Liver (tissue), 9 donors: ENCODE results near the gene RPS6KA2. TPM values are rescaled to one million over a fixed set of nuclear protein-coding genes. Genes with fewer than 3 reads are reported as not detected.

Experiments
- DNase-seq: peaks from one replicate; pipeline ENCODE4 v3.0.0-alpha.2; 2017; ENCODE audit warnings: low spot score
- H3K27ac ChIP-seq, 2 donors: one replicate each; pipeline ENCODE4 v1.7.0; 2013; ENCODE audit warnings: inconsistent platforms in 2 of 2, low read length in 2 of 2, control low read depth in 1 of 2, low read depth in 1 of 2, mild to moderate bottlenecking in 1 of 2
- H3K27me3 ChIP-seq, 4 donors: one replicate each; pipeline versions ENCODE4 v1.6.1 to v1.7.0; 2013; ENCODE audit warnings: low read length in 3 of 4, inconsistent platforms in 1 of 4, mild to moderate bottlenecking in 1 of 4, moderate library complexity in 1 of 4; ENCODE audit not compliant: control insufficient read depth in 4 of 4, insufficient read depth in 4 of 4
- H3K36me3 ChIP-seq, 4 donors: one replicate each; pipeline versions ENCODE4 v1.6.1 to v1.7.0; 2013; ENCODE audit warnings: low read length in 3 of 4, mild to moderate bottlenecking in 3 of 4, low read depth in 1 of 4, moderate library complexity in 1 of 4; ENCODE audit not compliant: control insufficient read depth in 4 of 4, insufficient read depth in 3 of 4
- H3K4me1 ChIP-seq, 4 donors: one replicate each; pipeline versions ENCODE4 v1.6.1 to v1.7.0; 2013; ENCODE audit warnings: low read length in 3 of 4, mild to moderate bottlenecking in 3 of 4, moderate library complexity in 1 of 4; ENCODE audit not compliant: control insufficient read depth in 4 of 4, insufficient read depth in 4 of 4
- H3K4me3 ChIP-seq, 3 donors: one replicate each; pipeline versions ENCODE4 v1.6.1 to v1.7.0; 2013; ENCODE audit warnings: low read length in 3 of 3, control low read depth in 1 of 3, low read depth in 1 of 3, mild to moderate bottlenecking in 1 of 3
- H3K9ac ChIP-seq, 2 donors: one replicate each; pipeline ENCODE4 v1.7.0; 2013; ENCODE audit warnings: low read length in 2 of 2, mild to moderate bottlenecking in 2 of 2, moderate library complexity in 2 of 2, control low read depth in 1 of 2, low read depth in 1 of 2
- H3K9me3 ChIP-seq, 4 donors: one replicate each; pipeline versions ENCODE4 v1.6.1 to v1.7.0; 2013; ENCODE audit warnings: low read length in 3 of 4; ENCODE audit not compliant: control insufficient read depth in 4 of 4
- EGR1 ChIP-seq, 2 donors: IDR thresholded peaks; 2 replicates each; pipeline ENCODE4 v1.6.1; 2016 to 2018; ENCODE audit warnings: antibody characterized with exemption in 2 of 2, low read depth in 2 of 2
- FOXA1 ChIP-seq: IDR thresholded peaks from 2 replicates; pipeline ENCODE4 v1.6.1; 2016; ENCODE audit warnings: antibody characterized with exemption
- GABPA ChIP-seq, 2 donors: IDR thresholded peaks in 1 of 2; conservative IDR thresholded peaks in 1 of 2; 2 replicates each; pipeline ENCODE4 v1.6.1; 2016; ENCODE audit warnings: antibody characterized with exemption in 2 of 2, mild to moderate bottlenecking in 1 of 2, moderate library complexity in 1 of 2
- HNF4A ChIP-seq, 2 donors: conservative IDR thresholded peaks; 2 replicates each; pipeline ENCODE4 v1.6.1; 2016; ENCODE audit warnings: antibody characterized with exemption in 2 of 2, mild to moderate bottlenecking in 2 of 2
- RXRA ChIP-seq, 2 donors: IDR thresholded peaks; 2 replicates each; pipeline ENCODE4 v1.6.1; 2017 to 2018; ENCODE audit warnings: antibody characterized with exemption in 2 of 2, mild to moderate bottlenecking in 1 of 2
- SP1 ChIP-seq: IDR thresholded peaks from 2 replicates; pipeline ENCODE4 v1.6.1; 2018; ENCODE audit warnings: antibody characterized with exemption, mild to moderate bottlenecking
- TAF1 ChIP-seq: conservative IDR thresholded peaks from 2 replicates; pipeline ENCODE4 v1.6.1; 2016; ENCODE audit warnings: antibody characterized with exemption, mild to moderate bottlenecking
- YY1 ChIP-seq: IDR thresholded peaks from 2 replicates; pipeline ENCODE4 v1.6.1; 2016; ENCODE audit warnings: antibody characterized with exemption, mild to moderate bottlenecking
- WGBS: extraction: QIAGEN DNeasy Blood & Tissue Kit; methylation state at CpG from one replicate; pipeline ENCODE4 v1.1.7; 2013; 5-methylcytosine and 5-hydroxymethylcytosine counted together
- polyA plus RNA-seq, 2 donors: library from polyadenylated mRNA; stranded (reverse) in 1 of 2; unstranded in 1 of 2; fragments of 200-250 nt in 1 of 2; fragments of >200 nt in 1 of 2; fragmentation: Nextera tagmentation in 1 of 2; extraction: Ambion mirVana in 1 of 2; gene quantifications; one replicate each; pipeline versions ENCODE4 v1.2.1 to v1.2.3, GENCODE V29; 2013 to 2015
- total RNA-seq, 2 donors: library from RNA; depleted of rRNA; stranded (reverse); fragments of >200 nt; gene quantifications; one replicate each; pipeline ENCODE4 v1.2.3, GENCODE V29; 2014
- TF ChIP-seq, protein P1 (sequence below): IDR thresholded peaks from 2 replicates; pipeline ENCODE4 v1.6.1; 2016; ENCODE audit warnings: antibody characterized with exemption
- TF ChIP-seq, protein P2 (sequence below): IDR thresholded peaks from 2 replicates; pipeline ENCODE4 v1.6.1; 2016; ENCODE audit warnings: antibody characterized with exemption
- TF ChIP-seq, protein P3 (sequence below): IDR thresholded peaks from 2 replicates; pipeline ENCODE4 v1.6.1; 2016; ENCODE audit warnings: antibody characterized with exemption
- donor health status: healthy.
- donor health status: healthy.
- donor health status: healthy.
- donor health status: healthy.
- donor health status: healthy.

The RPS6KA2 gene
- total and polyA plus RNA-seq, 4 donors = 2.5 to 9.0 (median 5.0) TPM

DNA sequence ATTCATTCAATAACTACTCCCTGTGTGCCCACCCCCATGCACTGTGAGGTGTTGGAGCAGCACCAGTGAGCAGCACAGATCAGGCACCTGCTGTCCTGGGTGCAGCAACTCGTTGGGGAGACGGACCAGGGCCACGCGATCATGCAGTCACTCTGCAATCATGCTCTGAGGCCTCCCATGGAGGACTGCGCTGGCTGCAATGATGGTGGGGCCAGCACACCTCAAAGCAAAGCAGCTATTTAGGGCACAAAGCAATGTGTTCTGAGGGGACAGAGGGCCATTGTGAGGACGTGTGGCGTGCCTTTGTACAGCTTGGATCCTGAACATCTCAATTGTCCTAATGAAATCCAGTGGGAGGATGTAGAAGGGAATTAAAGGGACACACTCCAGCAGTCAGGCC is 203.3 kb downstream of the RPS6KA2 start:
- WGBS = 96% methylated on average over 7 of the region's 7 CpGs
- Histone ChIP-seq H3K9ac (no peak overlapping the region), H3K27me3 (no peaks in the 10 kb centered on the region), H3K27ac (no peak overlapping the region), H3K4me3 (no peak overlapping the region), H3K36me3 (peaks cover 0 to 8% (median 0%) of the 10 kb centered on the region in 4 donors), H3K9me3 (no peaks in the 10 kb centered on the region), H3K4me1 (peaks cover 0 to 10% (median 2%) of the 10 kb centered on the region in 4 donors)
- DNase-seq = no peak
- TF ChIP-seq FOXA1 = no peak

DNA sequence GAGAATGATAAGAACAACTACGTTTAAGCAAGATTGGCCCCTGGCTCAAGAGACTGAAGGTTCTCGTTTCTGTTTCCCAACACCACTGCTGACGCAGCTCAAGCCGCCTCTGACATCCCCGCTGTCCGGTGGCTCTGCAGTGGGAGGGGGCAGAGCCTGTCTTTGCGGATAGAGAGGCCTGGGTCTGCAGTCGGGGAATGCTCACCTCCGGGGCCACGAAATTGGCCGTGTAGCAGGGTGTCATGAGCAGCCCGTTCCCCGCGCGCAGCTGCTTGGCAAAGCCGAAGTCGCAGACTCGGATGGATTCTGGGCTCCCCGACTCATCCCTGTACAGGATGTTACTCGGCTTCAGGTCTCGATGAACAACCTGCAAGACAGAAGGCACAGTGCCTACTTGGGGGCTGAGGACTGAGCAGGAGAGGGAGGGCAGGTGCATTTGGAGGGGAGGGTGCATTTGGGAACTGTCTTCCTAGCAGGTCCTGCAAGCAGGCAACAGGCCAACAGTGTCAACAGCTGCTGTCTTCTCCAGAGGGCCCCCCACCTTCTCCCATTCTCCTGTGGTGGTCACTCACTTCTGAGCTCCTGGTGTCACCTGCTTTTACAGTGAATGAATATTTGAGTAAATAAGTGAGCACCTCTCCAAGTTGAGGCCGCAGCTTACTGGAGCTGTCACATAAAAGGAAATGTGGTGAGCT is 203.9 kb downstream of the RPS6KA2 start:
- Histone ChIP-seq H3K4me3 (no peak overlapping the region), H3K27ac (no peak overlapping the region), H3K4me1 (peaks cover 0 to 12% (median 2%) of the 10 kb centered on the region in 4 donors), H3K9ac (no peak overlapping the region), H3K27me3 (no peaks in the 10 kb centered on the region), H3K9me3 (no peaks in the 10 kb centered on the region), H3K36me3 (peaks cover 0 to 8% (median 0%) of the 10 kb centered on the region in 4 donors)
- DNase-seq = no peak
- 98% methylated on average over 22 of the region's 22 CpGs for WGBS
- TF ChIP-seq GABPA (IDR thresholded peaks at IDR 0.05 in 1 of 2, conservative IDR thresholded peaks at IDR 0.05 in 1 of 2) = no peak

DNA sequence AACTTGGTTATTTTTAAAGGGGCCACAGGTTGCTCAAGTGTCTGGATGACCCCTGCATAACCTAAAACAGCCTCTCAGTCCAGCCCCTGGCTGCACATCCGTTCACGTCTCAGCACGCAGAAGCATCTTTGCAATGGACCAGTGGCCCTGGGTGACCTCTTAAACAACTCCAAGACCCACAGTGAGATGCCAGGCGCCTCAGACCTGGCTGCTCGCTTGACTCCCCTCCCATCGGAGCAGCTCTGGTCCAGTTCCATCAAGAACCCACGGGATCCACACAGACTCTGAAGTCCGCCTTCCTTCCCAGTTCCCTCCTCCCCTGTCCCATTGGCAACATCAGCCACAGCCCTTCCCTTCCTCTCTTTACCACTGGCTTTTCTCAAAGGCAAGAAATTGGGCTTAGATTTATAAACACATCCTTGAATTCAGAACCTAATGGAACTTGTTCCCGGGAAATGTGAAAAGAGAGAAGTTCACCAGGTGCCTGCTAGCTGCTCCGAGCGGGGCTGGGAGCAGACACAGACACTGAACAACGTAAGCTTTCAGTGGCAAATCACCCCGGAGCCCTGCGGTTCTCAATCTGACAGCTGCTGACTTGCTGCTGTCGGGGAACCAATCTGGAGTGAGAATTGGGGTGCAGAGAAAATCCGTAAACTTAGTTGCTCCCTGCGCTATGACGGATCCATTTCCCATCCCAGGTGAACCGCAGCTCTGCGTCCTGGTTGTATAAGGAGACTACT is 204.7 kb downstream of the RPS6KA2 start:
- no peak for DNase-seq
- Histone ChIP-seq H3K4me1 (peaks cover 0 to 12% (median 2%) of the 10 kb centered on the region in 4 donors), H3K4me3 (no peak overlapping the region), H3K27me3 (no peaks in the 10 kb centered on the region), H3K9me3 (no peaks in the 10 kb centered on the region), H3K36me3 (peaks cover 0 to 8% (median 0%) of the 10 kb centered on the region in 4 donors), H3K27ac (no peak overlapping the region), H3K9ac (no peak overlapping the region)
- WGBS = 97% methylated on average over 20 of the region's 20 CpGs
- TF ChIP-seq, protein P1, sequence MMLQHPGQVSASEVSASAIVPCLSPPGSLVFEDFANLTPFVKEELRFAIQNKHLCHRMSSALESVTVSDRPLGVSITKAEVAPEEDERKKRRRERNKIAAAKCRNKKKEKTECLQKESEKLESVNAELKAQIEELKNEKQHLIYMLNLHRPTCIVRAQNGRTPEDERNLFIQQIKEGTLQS = no peak
- TF ChIP-seq YY1 (no peak), HNF4A (conservative IDR thresholded peaks at IDR 0.05) (no peak), RXRA (IDR thresholded peaks at IDR 0.05) (no peak), EGR1 (IDR thresholded peaks at IDR 0.05; ENCODE audit: low read depth in 2 of 2) (no peak), SP1 (no peak), FOXA1 (no peak), TAF1 (no peak)
- TF ChIP-seq, protein P2, sequence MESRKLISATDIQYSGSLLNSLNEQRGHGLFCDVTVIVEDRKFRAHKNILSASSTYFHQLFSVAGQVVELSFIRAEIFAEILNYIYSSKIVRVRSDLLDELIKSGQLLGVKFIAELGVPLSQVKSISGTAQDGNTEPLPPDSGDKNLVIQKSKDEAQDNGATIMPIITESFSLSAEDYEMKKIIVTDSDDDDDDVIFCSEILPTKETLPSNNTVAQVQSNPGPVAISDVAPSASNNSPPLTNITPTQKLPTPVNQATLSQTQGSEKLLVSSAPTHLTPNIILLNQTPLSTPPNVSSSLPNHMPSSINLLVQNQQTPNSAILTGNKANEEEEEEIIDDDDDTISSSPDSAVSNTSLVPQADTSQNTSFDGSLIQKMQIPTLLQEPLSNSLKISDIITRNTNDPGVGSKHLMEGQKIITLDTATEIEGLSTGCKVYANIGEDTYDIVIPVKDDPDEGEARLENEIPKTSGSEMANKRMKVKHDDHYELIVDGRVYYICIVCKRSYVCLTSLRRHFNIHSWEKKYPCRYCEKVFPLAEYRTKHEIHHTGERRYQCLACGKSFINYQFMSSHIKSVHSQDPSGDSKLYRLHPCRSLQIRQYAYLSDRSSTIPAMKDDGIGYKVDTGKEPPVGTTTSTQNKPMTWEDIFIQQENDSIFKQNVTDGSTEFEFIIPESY = no peak
- TF ChIP-seq, protein P3, sequence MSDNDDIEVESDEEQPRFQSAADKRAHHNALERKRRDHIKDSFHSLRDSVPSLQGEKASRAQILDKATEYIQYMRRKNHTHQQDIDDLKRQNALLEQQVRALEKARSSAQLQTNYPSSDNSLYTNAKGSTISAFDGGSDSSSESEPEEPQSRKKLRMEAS = no peak
